Cardiac muscle cell (in vitro differentiated cells and primary cell): ENCODE results near the gene SP110. TPM values are rescaled to one million over a fixed set of nuclear protein-coding genes. Genes with fewer than 3 reads are reported as not detected.

ENCODE experiments used
- DNase-seq, 2 donors: peaks; one replicate each; pipeline versions ENCODE4 v3.0.0 to v3.0.0-alpha.2; 2010 to 2017; ENCODE audit warnings: low read depth in 1 of 2, low spot score in 1 of 2
- H3K27ac ChIP-seq: fragments of 200-600 bp; sonication (generic); 2 replicates; pipeline ENCODE4 v1.5.1; 2016
- H3K27me3 ChIP-seq: fragments of 200-600 bp; sonication (generic); 2 replicates; pipeline ENCODE4 v1.6.0; 2016; ENCODE audit warnings: control low read depth
- H3K36me3 ChIP-seq: fragments of 200-600 bp; sonication (generic); 2 replicates; pipeline ENCODE4 v1.5.1; 2016; ENCODE audit warnings: control low read depth
- H3K4me1 ChIP-seq: fragments of 200-600 bp; sonication (generic); 2 replicates; pipeline ENCODE4 v1.8.1; 2017; ENCODE audit warnings: low read depth, mild to moderate bottlenecking, mixed run types
- H3K4me3 ChIP-seq: fragments of 200-600 bp; sonication (generic); 2 replicates; pipeline ENCODE4 v1.5.1; 2016; ENCODE audit warnings: mild to moderate bottlenecking
- H3K9me3 ChIP-seq: fragments of 200-600 bp; sonication (generic); 2 replicates; pipeline ENCODE4 v1.5.1; 2017; ENCODE audit warnings: low read depth, mild to moderate bottlenecking, control low read depth
- polyA plus RNA-seq: library from polyadenylated mRNA; unstranded; fragments of >200 nt; fragmentation: Nextera tagmentation; extraction: Ambion mirVana; gene quantifications from 2 replicates; pipeline ENCODE4 v1.2.1, GENCODE V29; 2016
- total RNA-seq: library from RNA; depleted of rRNA; stranded (reverse); fragments of >200 nt; gene quantifications from 2 replicates; pipeline ENCODE4 v1.2.3, GENCODE V29; 2016
- TF ChIP-seq, protein P1 (sequence below): IDR thresholded peaks from 2 replicates; pipeline ENCODE4 v1.5.1; 2012; ENCODE audit warnings: low read depth, mild to moderate bottlenecking, low read length

Gene SP110
- total and polyA plus RNA-seq, 2 experiments from 2014 or later: 0.95 to 2.4 TPM

DNA sequence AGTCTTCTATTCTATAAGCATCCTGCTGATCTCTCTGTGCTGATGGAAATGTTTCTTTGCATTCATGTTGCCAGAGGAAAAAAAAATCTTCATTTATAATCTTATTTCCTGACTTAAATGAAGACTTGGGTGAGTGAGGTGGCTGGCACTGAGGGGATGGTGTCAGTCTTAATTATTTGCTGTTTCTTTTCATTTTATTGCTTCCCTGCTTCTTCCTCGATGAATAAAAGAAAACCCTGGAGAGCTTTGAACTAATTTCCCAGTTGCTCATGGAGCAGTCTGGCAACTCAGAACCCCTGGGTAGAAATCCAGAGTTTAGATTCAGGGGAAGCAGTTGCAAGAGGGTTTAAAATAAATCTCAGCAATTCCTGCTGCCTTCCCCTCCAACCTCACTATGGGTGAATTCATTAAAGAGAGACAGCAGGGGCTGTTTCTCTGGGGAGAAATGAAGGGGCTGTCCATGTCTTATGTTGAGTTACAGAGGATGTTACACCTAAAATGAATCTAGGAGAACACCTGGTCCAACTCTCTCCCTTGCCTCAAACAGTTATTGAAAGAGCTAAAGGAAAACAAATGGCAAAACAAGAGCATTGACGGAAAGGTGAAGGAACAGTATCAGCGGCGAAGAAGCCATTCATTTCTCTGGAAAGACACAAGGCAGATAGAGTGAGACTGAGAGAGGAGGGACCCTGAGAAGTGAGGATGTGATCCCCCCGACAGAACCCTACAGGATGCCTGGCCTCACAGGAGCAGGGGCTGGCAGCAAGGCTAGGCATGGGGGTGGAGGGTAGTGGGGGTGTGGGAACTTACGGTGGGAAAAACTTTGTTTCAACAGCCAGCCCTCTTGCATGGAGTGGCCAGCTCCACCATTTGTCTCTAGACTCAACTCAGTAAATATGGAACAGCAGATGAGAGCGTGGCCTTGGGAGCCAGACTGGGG is 41.0 kb downstream of the SP110 start:
- no peaks in the 10 kb centered on the region for H3K9me3 ChIP-seq
- H3K27me3 ChIP-seq: no peaks in the 10 kb centered on the region
- TF ChIP-seq, protein P1, sequence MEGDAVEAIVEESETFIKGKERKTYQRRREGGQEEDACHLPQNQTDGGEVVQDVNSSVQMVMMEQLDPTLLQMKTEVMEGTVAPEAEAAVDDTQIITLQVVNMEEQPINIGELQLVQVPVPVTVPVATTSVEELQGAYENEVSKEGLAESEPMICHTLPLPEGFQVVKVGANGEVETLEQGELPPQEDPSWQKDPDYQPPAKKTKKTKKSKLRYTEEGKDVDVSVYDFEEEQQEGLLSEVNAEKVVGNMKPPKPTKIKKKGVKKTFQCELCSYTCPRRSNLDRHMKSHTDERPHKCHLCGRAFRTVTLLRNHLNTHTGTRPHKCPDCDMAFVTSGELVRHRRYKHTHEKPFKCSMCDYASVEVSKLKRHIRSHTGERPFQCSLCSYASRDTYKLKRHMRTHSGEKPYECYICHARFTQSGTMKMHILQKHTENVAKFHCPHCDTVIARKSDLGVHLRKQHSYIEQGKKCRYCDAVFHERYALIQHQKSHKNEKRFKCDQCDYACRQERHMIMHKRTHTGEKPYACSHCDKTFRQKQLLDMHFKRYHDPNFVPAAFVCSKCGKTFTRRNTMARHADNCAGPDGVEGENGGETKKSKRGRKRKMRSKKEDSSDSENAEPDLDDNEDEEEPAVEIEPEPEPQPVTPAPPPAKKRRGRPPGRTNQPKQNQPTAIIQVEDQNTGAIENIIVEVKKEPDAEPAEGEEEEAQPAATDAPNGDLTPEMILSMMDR: no peak
- no peak overlapping the region for H3K4me3 ChIP-seq
- no peak for DNase-seq
- no peaks in the 10 kb centered on the region for H3K4me1 ChIP-seq
- no peak overlapping the region for H3K27ac ChIP-seq
- H3K36me3 ChIP-seq: no peaks in the 10 kb centered on the region

DNA sequence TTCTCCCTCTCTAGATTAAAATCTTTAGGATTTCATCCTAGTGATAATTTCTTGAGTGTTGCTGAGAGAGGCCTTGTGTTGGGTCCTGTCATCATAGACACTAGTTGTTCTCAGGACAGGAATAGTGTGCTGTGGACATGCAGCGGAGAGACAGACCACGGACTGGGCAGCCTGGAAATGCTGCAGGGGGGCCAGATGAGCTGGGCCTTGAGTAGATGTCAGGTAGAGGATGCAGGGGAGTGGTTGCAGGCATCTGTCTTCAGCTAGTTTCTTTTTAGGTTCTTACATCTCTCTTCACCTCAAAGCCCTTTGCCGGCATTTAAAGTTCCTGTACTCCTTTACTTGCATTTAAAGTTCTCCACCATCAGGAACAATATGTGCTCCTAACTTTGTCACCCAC is 42.8 kb downstream of the SP110 start:
- no peaks in the 10 kb centered on the region for H3K27me3 ChIP-seq
- no peaks in the 10 kb centered on the region for H3K4me1 ChIP-seq
- no peak for DNase-seq
- H3K27ac ChIP-seq: no peak overlapping the region
- TF ChIP-seq, protein P1: no peak
- H3K9me3 ChIP-seq: no peaks in the 10 kb centered on the region
- no peak overlapping the region for H3K4me3 ChIP-seq
- H3K36me3 ChIP-seq: no peaks in the 10 kb centered on the region

DNA sequence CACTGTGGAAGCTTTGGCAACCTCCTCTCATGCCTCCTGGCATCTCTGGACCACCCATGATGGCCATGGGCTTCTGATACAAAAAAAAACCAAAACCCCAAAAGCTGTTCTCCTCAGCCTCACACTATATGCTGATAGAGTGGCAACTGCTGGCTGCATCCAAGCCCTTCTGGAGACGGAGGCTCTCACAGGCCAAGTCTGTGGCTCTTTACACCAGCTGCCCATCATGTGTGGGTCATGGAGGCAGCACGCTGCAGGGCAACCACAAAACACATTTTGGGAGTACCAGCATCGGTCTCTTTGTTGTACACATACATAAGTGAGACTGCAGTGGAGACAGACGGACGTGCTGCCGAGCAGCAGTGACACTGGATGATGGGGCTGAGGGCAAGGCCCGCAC is 45.3 kb downstream of the SP110 start:
- no peaks in the 10 kb centered on the region for H3K4me1 ChIP-seq
- no peaks in the 10 kb centered on the region for H3K27me3 ChIP-seq
- H3K4me3 ChIP-seq: no peak overlapping the region
- H3K27ac ChIP-seq: no peak overlapping the region
- no peaks in the 10 kb centered on the region for H3K36me3 ChIP-seq
- TF ChIP-seq, protein P1: no peak
- no peaks in the 10 kb centered on the region for H3K9me3 ChIP-seq
- DNase-seq: no peak

DNA sequence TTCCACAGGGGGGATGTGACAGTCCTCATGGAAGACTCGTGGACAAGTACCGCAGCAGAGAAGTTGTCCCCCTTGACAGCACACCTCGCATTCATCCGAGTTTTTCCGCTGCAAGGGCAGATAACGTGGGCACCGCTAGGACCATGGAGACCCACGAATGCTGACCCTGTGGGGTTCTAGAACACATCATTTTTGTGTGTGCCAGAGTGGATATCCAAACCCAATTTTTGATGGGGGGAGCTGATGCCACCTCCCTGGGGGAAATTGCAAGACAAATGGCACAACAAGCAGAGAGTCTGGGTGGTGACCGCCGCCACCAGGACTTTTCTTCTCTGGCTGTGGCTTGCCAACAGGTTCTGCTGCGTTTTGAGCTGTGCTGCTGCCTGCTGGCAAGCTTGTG is 46.9 kb downstream of the SP110 start:
- H3K4me3 ChIP-seq: no peak overlapping the region
- no peak overlapping the region for H3K27ac ChIP-seq
- H3K36me3 ChIP-seq: no peaks in the 10 kb centered on the region
- no peaks in the 10 kb centered on the region for H3K9me3 ChIP-seq
- H3K4me1 ChIP-seq: no peaks in the 10 kb centered on the region
- TF ChIP-seq, protein P1: no peak
- DNase-seq: no peak
- no peaks in the 10 kb centered on the region for H3K27me3 ChIP-seq

DNA sequence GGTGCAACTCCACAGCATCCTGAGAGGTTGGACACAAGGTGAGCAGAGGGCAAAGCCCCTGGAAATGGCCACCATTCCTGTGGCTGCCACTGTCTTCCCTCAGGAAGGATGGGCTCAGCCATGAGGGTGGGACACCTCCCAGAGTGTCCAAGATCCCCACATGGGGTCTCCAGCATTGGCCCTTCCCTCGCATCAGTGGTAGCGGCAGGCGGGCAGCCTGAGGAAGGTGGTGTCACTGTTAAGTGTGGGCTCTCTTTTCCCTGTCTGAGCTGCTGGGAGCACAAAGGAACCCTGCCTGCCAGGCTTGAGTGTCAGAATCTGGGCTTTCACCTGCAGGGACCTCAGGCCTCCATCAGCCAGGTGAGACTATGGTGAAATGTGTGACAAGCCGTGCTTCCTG is 47.6 kb downstream of the SP110 start:
- Histone ChIP-seq H3K4me3 (no peak overlapping the region), H3K9me3 (no peaks in the 10 kb centered on the region), H3K27me3 (no peaks in the 10 kb centered on the region), H3K27ac (no peak overlapping the region), H3K4me1 (no peaks in the 10 kb centered on the region), H3K36me3 (no peaks in the 10 kb centered on the region)
- TF ChIP-seq, protein P1: no peak
- no peak for DNase-seq
